Adipocyte (in vitro differentiated cells): ENCODE results near the gene NCKAP5.

Source experiments
- DNase-seq: peaks from one replicate; pipeline ENCODE4 v3.0.0-alpha.2; 2015; ENCODE audit warnings: low read depth
- H3K27me3 ChIP-seq: replicated peaks from 2 replicates; pipeline ENCODE4 v1.7.0; 2013; ENCODE audit warnings: mild to moderate bottlenecking, low read length, moderate library complexity; ENCODE audit not compliant: control insufficient read depth, insufficient read depth
- H3K36me3 ChIP-seq: 2 replicates; pipeline ENCODE4 v1.7.0; 2013; ENCODE audit warnings: low read length, mild to moderate bottlenecking, moderate library complexity; ENCODE audit not compliant: control insufficient read depth, insufficient read depth, severe bottlenecking
- H3K4me1 ChIP-seq: 2 replicates; pipeline ENCODE4 v1.7.0; 2013; ENCODE audit warnings: mild to moderate bottlenecking, low read length, moderate library complexity; ENCODE audit not compliant: control insufficient read depth, insufficient read depth
- H3K4me3 ChIP-seq: 2 replicates; pipeline ENCODE4 v1.7.0; 2013; ENCODE audit warnings: mild to moderate bottlenecking, low read length, moderate library complexity
- H3K9ac ChIP-seq: 2 replicates; pipeline ENCODE4 v1.7.0; 2013; ENCODE audit warnings: mild to moderate bottlenecking, low read length, moderate library complexity
- H3K9me3 ChIP-seq: 2 replicates; pipeline ENCODE4 v1.7.0; 2013; ENCODE audit warnings: mild to moderate bottlenecking, low read length, moderate library complexity; ENCODE audit not compliant: control insufficient read depth

The NCKAP5 gene

GRCh38 chr2:132733094-132733493 is 835.2 kb downstream of the NCKAP5 start:
- Histone ChIP-seq H3K27me3 (no peaks in the 10 kb centered on the region), H3K9ac (no peak overlapping the region), H3K4me1 (no peaks in the 10 kb centered on the region), H3K36me3 (no peaks in the 10 kb centered on the region), H3K9me3 (no peaks in the 10 kb centered on the region), H3K4me3 (no peak overlapping the region)
- no peak for DNase-seq

DNA sequence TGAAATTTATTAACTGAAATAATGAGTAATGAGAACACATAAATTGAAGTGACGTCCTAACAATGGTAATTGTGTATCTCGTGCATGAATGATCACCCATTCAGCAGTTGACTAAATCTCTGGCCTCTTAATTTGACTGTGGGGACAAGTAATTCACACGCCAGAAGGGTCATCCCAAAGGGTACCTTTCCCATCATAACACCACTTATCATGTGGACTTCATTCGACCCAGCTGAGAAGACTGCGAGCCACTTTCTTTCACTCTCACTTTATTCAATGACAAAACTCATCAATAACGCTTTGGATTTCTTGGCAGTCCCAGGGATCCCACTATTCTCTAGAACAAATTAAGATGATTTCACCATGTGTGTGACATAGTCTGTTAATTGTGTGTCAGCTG is 835.6 kb downstream of the NCKAP5 start:
- Histone ChIP-seq H3K9ac (no peak overlapping the region), H3K9me3 (no peaks in the 10 kb centered on the region), H3K27me3 (no peaks in the 10 kb centered on the region), H3K4me1 (no peaks in the 10 kb centered on the region), H3K4me3 (no peak overlapping the region), H3K36me3 (no peaks in the 10 kb centered on the region)
- DNase-seq, result no peak

- Histone ChIP-seq H3K4me3 (no peak overlapping the region), H3K9me3 (no peaks in the 10 kb centered on the region), H3K9ac (no peak overlapping the region), H3K36me3 (no peaks in the 10 kb centered on the region), H3K4me1 (no peaks in the 10 kb centered on the region), H3K27me3 (no peaks in the 10 kb centered on the region)
- DNase-seq, result no peak
Observed at GRCh38 chr2:132731441-132731840, 836.8 kb downstream of the NCKAP5 start.

- DNase-seq, result no peak
- Histone ChIP-seq H3K4me3 (no peak overlapping the region), H3K4me1 (no peaks in the 10 kb centered on the region)
Observed at GRCh38 chr2:132730611-132731010, 837.7 kb downstream of the NCKAP5 start.

DNA sequence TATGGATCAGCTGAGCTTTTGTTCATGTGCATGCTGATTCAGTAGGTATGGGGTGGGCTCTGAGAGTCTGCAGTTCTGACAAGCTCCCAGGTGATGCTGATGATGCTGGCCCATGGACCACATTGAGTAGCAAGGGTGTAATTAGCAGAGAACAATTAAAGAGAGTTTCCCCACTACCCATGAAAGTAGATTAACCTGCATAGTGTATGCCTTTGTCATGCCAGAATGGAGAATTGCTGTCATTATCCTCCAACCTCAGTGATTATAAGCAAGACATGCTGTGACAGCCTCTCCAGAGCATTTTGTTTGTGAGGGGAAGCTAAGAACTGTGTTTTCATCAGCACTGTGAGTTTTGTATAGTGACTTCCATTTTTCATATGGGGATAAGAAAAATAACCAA is 838.7 kb downstream of the NCKAP5 start:
- Histone ChIP-seq H3K36me3 (no peaks in the 10 kb centered on the region), H3K4me1 (no peaks in the 10 kb centered on the region), H3K27me3 (no peaks in the 10 kb centered on the region), H3K9ac (no peak overlapping the region), H3K9me3 (no peaks in the 10 kb centered on the region), H3K4me3 (no peak overlapping the region)
- no peak for DNase-seq

More at GRCh38 chr2:132730611-132731010, 837.7 kb downstream of the NCKAP5 start:
- no peaks in the 10 kb centered on the region for H3K27me3 ChIP-seq
- no peaks in the 10 kb centered on the region for H3K36me3 ChIP-seq
- no peaks in the 10 kb centered on the region for H3K9me3 ChIP-seq
- H3K9ac ChIP-seq, result no peak overlapping the region

DNA sequence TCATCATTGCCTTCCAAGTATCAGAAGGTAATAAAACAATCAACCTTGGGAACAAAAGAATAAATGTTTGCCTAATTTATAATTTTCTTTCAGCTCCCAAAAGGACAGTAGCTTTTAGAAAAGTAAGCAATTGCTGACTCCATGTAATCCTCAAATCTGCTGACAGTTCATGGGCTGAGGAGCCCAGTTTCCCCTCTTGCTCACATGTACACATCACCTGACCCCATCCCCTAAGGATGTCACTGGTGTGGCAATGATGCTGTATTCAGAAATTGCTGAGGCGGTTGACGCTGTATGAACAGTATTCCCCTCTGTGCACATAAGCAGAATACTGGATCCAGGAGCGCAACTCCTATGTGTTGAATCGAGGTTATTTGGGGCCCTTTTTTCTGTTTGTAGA is 842.1 kb downstream of the NCKAP5 start:
- DNase-seq, result no peak
- no peak overlapping the region for H3K4me3 ChIP-seq
- no peaks in the 10 kb centered on the region for H3K4me1 ChIP-seq
- H3K27me3 ChIP-seq, result no peaks in the 10 kb centered on the region
- H3K9me3 ChIP-seq, result no peaks in the 10 kb centered on the region
- H3K36me3 ChIP-seq, result no peaks in the 10 kb centered on the region
- no peak overlapping the region for H3K9ac ChIP-seq

GRCh38 chr2:132725748-132726147 is 842.5 kb downstream of the NCKAP5 start:
- Histone ChIP-seq H3K4me3 (no peak overlapping the region), H3K9me3 (no peaks in the 10 kb centered on the region), H3K27me3 (no peaks in the 10 kb centered on the region), H3K9ac (no peak overlapping the region), H3K36me3 (no peaks in the 10 kb centered on the region), H3K4me1 (no peaks in the 10 kb centered on the region)
- no peak for DNase-seq

DNA sequence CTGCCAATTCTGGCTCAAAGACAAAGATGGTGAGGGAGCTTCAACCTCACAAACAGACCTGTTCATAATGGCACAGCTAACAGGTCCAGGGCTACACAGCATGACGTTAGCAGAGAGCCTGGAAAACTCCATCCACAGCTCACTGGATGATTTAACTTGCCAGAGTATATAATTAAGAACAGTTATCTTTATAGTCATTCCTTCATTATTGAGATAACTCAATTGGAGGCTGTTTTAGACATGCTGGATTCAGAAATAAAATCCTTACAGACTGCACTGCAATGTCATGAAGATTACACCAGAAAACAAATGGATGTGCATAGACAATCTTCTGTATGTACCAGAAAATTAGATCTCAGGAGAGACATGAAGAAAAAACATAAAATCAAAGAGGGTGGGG is 843.1 kb downstream of the NCKAP5 start:
- H3K27me3 ChIP-seq, result no peaks in the 10 kb centered on the region
- no peaks in the 10 kb centered on the region for H3K36me3 ChIP-seq
- H3K4me1 ChIP-seq, result no peaks in the 10 kb centered on the region
- no peak overlapping the region for H3K4me3 ChIP-seq
- DNase-seq, result no peak
- H3K9ac ChIP-seq, result no peak overlapping the region
- no peaks in the 10 kb centered on the region for H3K9me3 ChIP-seq

DNA sequence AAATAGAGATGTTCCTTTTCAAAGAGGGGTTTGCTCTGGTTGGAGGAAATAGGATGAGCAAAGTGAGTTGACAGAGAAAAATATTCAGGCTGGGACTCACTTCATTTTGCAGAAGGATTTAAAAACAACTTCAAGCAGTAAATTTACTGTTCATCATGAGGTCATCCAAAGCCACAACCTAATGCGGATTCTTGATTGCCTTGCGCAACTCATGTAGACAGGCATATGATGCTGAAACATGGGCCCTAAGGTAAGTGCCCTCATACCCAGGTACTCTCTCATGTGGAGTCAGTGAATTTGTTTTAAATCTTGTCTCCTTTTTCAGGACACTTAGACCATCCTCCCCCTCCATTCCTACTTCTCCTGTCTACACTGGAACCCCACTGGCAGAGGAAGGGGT is 846.3 kb downstream of the NCKAP5 start:
- Histone ChIP-seq H3K4me3 (no peak overlapping the region), H3K27me3 (no peaks in the 10 kb centered on the region), H3K4me1 (no peaks in the 10 kb centered on the region), H3K9me3 (no peaks in the 10 kb centered on the region), H3K36me3 (no peaks in the 10 kb centered on the region), H3K9ac (no peak overlapping the region)
- DNase-seq, result no peak

GRCh38 chr2:132720393-132720792 is 847.9 kb downstream of the NCKAP5 start:
- no peak for DNase-seq
- no peaks in the 10 kb centered on the region for H3K27me3 ChIP-seq
- H3K4me3 ChIP-seq, result no peak overlapping the region
- no peaks in the 10 kb centered on the region for H3K9me3 ChIP-seq
- no peak overlapping the region for H3K9ac ChIP-seq
- no peaks in the 10 kb centered on the region for H3K36me3 ChIP-seq
- H3K4me1 ChIP-seq, result no peaks in the 10 kb centered on the region

- H3K9ac ChIP-seq, result no peak overlapping the region
- DNase-seq, result no peak
- no peaks in the 10 kb centered on the region for H3K27me3 ChIP-seq
- no peaks in the 10 kb centered on the region for H3K4me1 ChIP-seq
- no peaks in the 10 kb centered on the region for H3K9me3 ChIP-seq
- no peaks in the 10 kb centered on the region for H3K36me3 ChIP-seq
- H3K4me3 ChIP-seq, result no peak overlapping the region
Observed at GRCh38 chr2:132719480-132719879, 848.8 kb downstream of the NCKAP5 start.

- H3K9me3 ChIP-seq, result no peaks in the 10 kb centered on the region
- no peaks in the 10 kb centered on the region for H3K27me3 ChIP-seq
- no peaks in the 10 kb centered on the region for H3K4me1 ChIP-seq
- H3K4me3 ChIP-seq, result no peak overlapping the region
- no peak for DNase-seq
- H3K36me3 ChIP-seq, result no peaks in the 10 kb centered on the region
- H3K9ac ChIP-seq, result no peak overlapping the region
Observed at GRCh38 chr2:132716954-132717353, 851.3 kb downstream of the NCKAP5 start.
